NCI-H1417 (cell line): ENCODE data around the gene TCF12.
"Not testable (repeated sequence)": the region's sequence is repeated elsewhere in the genome, so short reads cannot be mapped to it uniquely, and the experiment has no call there.

ENCODE experiments used
- DNase-seq, 3 experiments: peaks; one replicate each; lab custom pipeline; 2025; lab: John Stamatoyannopoulos, UW

The TCF12 gene

DNA sequence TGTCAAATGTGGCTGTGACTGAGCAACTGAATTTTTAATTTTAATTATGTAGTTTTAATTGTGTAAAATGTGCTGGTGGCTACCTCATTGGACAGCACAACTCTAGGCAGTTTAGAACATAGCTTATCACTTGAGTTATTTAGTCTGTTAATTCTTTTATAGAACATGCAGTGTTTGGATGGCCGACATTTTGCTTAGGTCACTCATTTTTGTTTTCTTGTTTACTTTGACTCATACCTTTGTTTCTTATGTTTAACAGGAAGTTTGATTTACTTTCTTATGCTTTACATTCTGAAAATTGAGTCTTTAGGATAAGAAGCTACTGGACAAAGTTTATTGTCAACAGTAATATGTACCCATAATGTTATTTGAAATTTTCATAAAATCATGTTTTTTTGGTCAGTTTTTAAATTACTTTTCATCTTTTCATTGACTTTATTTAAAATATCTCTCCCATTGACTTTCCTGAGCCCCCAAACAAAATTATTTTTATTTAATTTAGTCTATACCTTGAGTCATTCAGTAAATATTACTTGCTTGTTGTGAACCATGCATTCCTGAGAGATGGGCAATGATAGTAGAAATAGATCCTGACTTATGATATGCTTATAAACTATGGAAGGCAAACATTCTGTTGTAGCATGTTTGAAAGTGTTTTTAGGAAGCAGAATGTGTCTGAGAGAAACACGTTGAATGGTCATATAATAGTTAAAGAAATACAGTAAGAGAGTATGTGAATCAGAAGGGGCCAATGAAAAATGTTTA, 60.6 kb downstream of the TCF12 start:
- no peak for DNase-seq

DNA sequence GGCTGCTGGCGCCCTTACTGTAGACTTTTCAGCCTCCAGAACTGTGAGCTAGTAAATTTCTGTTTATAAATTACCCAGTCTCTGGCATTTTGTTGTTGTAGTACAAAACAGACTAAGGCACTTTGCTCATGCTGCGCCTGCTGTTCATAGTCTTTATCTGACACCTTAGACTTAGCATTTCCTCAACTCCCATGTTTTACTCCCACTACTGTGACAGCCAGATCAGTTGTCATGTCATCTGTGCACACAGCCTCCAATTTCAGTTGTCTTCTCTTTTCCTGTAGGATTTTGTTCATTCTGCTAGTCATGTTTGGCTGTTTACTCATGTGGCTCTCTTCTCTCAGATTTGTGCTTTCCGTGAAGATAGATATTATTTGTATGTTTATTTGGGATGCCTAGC, 62.0 kb downstream of the TCF12 start:
- no peak for DNase-seq

DNA sequence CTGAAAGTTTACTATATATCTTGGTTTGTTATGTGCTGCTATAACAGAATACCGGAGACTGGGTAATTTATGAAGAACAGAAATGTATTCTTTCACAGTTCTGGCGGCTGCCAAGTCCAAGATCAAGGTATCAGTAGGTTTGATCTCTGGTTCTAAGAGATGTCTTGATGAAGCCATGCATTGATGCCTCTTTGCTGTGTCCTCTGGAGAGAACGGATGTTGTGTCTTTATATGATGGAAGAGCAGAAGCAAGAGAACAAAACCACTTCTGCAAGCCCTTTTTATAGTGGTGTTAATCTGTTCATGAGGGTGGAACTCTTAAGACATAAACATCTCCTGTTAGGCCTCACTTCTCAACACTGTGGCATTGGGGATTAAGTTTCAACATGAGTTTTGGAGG, 62.7 kb downstream of the TCF12 start:
- no peak for DNase-seq

DNA sequence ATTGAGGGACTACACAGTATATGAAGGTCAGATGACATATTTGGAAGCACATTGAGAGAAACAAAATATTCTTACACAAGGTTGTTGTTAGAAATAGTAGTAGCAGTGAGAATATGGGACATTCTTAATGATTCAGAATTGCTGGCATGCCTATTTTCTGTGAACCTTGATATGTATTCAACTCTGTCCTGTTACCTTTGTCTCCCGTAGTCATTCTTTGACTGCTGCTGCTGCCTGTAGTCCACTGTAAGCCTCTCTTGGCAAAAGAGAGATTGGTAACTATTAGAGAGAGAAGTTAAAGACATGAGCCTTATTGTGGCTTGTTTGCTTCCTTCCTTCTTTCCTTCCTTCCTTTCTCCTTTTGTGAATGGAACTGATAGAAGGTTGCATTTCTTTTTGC, 64.5 kb downstream of the TCF12 start:
- DNase-seq: no peak

DNA sequence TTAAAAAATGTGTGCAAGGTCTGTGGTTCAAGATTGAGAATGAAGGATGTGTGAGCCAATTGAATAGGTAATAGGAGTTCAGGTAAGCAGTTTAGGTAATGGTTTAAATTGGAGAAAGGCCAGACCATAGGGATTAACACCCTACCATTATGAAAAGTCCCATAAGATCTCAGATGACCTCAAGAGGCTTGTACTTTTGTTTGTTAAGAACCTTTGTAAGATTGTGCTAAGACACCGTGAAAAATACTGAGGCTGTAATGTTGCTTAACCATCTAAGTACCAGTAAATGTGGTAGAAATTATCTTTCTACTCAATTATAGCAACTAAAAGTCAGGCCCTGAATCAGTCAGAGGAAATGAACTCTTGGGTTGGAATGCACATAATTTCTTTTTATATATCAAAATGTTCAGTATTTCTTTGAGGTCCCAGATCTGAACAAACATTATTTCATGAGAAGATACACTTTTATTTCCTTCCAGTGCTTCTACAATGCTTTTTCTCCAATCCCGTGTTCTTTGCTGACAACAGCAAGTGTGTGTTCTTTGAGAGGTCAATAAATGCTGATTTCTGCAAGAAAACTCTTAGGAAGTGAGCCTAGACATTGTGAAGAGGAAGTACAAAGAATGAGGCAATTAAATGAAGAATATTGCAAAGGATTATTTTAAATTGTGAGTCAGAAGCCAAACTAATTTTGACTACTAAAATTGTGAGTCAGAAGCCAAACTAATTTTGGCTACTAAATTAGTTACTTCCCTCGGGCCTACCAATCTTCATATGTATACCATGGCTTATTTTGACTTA, 66.4 kb downstream of the TCF12 start:
- no peak for DNase-seq

DNA sequence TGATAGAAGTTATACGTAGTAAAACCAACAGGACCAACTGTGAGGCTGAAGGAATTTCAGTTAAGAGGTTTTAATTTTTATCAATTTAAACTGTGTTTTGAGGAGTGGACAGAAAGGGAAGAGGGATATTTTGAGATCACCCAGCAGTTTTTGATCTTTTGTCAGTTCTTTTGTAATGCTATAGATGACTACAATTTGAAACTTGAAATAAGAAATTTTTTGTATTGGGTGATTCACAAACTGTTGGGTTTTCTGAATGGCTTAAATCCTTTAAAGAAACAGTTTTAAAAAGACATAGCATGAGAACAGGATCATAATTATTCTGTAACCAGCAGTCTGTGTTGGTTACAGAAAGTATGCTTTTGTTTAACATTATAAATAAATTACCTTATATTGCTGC, 67.4 kb downstream of the TCF12 start:
- no peak for DNase-seq

DNA sequence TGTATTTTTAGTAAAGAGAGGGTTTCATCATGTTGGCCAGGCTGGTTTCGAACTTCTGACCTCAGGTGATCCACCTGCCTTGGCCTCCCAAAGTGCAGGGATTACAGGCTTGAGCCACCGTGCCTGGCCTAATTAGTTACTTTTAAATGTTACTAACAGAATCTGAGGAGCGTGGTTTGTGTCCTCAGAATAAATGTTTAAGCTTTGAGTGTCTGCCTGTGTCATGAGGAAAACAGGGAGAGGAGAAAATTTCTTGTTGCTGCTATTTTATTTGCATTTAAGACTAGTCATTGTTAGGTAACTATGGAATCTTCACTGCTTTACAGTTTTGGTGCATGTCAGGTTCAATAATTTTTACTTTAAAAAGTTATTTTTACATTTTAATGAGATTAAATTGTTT, 68.8 kb downstream of the TCF12 start:
- DNase-seq: no peak

DNA sequence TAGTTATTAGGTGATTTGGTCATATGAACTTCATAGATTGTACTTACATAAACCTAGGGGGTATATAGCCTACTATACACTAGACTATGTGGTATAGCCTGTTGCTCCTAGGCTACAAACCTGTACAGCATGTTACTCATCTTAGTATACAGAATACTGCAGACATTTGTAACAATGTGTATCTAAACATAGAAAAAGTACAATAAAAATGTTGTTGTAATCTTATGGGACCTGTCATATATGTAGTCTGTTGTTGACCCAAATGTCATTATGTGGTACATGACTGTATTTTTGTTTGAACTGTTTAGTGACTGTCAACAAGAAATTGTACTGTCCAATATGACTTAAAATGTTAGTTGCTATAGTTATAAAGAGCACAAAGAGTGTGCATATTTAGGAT, 69.8 kb downstream of the TCF12 start:
- DNase-seq: no peak

DNA sequence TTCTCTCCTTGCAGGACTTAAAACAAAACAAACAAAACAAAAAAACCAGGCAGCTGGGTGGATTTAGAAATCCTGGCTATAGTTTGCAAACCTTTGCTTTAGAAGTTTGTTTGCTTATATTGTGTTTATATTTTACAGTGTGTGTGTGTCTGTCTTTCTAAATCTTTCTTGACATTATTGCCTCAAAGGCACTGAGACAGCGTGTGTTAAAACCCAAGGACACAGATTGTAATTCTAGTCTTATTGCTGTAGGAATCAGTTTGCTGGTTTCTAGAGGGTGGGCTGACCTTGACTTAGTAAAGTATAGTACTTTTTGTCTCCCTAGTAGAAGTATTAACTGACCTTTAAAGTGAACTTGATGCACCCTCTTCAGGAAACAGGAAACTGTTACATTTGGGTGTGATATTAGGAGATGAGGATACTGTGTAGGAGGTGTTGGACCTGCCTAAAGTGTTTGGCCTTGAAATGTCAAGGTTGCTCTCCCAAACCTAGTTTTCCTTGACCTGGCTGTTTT, 71.0 kb downstream of the TCF12 start:
- DNase-seq: no peak

DNA sequence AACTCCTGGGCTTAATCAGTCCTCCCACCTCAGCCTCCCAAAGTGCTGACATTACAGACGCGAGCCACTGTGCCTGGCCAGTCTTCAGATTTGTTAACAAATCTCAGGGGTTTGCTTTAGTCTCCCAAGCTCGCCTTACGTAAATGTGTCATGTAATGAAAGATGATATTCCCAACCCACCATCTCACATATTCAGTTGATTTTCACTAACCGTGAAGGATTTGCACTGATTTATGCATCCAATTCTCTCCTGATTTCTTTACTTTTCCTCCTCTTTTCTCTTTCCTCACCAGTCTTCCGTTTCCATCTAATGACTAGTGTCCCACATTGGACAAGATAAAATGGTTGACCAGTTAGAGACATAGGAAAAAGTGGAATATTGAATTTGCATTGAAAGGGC, 72.6 kb downstream of the TCF12 start:
- DNase-seq: no peak

DNA sequence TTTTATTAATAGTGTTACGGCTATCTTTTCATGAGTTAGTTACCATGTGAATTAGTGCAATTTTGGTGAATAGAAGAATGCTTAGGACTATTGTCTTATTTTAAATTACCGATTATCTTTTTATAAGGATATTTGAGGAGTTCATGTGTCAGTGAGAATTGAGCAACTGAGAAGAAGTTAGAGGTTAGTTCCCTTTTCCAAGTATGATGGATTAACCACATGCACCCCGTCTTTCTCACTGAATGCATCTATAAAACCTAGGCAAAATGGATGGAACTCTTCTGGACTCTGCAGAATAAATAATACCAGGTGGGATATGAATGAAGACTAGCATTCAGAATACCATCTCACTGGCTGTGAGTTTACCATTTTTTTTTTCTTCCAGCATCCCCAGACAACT, 74.3 kb downstream of the TCF12 start:
- no peak for DNase-seq

DNA sequence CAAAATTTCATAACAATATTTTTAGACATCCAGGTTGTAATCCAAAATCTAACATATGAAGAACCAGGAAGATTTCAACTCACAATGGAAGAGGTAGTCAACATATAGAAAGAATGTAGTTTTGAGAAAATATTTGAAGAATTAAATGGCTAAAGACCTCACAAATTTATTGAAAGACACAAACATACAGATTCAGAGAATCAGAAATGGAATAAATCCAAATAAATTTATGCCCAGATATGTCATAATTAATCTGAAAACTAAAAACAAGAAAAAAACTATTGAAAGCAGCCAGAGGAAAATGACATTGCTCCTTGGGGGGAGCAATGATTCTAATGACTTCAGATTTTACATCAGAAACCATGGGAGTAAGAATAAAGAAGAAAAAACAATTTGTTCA, 75.8 kb downstream of the TCF12 start:
- no peak for DNase-seq

DNA sequence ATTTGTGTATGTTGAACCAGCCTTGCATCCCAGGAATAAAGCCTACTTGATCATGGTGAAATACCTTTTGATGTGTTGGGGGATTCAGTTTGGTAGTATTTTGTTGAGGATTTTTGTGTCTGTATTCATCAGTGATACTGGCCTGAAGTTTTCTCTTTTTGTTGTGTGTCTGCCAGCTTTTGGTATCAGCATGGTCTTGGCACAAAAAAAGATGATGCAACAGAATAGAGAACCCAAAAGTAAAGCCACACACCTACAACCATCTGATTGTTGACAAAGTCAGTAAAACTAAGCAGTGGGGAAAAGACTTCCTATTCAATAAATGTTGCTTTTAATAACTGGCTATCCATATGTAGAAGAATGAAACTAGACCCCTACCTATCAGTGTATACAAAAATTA, 77.6 kb downstream of the TCF12 start:
- no peak for DNase-seq

DNA sequence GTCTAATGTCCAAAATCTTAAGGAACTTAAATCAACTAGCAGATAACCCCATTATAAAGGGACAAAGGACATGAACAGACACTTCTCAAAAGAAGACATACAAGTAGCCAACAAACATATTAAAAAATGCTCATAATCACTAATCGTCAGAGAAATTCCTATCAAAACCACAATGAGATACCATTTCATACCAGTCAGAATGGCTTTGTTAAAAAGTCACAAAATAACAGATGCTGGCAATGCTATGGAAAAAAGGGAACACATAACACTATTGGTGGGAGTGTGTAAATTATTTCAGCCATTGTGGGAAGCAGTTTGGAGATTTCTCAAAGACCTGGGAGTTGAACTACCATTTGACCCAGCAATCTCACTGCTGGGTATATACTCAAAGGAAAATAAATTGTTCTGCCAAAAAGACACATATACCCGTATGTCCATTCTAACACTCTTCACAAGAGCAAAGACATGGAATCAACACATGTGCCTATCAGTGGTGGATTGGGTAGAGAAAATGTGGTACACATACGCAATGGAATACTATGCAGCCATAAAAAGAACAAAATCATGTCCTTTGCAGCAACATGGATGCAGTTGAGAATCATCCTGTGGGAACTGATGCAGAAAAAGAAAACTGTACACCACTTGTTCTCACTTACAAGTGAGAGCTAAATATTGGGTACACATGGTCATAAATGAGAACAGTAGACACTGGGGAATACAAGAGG, 78.5 kb downstream of the TCF12 start:
- no peak for DNase-seq

DNA sequence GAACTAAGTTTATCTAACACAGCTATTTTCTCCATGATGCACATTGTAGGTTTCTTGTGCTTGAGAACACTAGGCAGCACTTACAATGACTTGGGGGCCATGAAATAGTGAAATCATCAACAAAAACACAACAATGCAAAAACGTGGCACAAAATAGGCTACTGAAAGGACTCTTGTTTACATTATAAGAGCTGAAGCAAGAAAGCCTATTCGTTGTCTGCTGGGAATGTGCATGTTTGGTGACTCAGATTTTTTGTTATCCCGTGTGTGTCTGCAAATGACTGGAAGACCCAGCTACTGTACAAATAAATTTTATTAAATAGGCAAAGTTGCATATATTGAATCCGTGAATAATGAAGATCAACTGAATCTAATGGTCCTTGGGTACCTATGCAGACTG, 85.0 kb downstream of the TCF12 start:
- DNase-seq: no peak

DNA sequence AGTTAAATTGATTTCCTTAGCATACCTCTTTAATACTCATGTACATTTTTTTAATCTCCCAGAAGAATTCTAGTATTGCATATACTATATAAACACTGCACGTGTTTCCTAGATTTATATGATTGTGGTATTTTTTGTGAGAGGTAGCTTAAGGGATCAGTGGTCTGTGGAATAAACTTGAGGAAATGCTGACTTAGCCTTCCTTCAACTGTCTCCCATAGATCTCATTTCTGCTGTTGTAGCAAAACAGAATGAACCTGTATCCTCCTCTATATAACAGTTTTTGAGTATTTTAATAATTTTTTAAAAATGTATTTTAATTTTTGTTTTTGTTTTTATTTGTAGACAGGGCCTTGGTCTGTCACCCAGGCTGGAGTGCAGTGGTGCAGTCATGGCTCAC, 86.8 kb downstream of the TCF12 start:
- DNase-seq: no peak

DNA sequence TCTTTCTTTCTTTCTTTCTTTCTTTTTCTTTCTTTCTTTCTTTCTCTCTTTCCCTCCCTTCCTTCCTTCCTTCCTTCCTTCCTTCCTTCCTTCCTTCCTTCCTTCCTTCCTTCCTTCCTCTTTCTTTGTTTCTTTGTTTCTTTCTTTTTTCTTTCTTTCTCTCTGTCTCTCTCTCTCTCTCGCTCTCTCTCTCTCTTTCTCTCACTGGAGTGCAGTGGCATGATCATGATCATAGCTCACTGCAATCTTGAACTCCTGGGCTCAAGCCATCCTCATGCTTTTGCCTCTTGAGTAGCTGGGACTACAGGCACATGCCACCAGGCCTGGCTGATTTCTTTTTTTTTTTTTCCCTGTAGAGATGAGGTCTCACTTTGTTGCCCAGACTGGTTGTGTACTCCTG, 89.4 kb downstream of the TCF12 start:
- DNase-seq: not testable (repeated sequence)

DNA sequence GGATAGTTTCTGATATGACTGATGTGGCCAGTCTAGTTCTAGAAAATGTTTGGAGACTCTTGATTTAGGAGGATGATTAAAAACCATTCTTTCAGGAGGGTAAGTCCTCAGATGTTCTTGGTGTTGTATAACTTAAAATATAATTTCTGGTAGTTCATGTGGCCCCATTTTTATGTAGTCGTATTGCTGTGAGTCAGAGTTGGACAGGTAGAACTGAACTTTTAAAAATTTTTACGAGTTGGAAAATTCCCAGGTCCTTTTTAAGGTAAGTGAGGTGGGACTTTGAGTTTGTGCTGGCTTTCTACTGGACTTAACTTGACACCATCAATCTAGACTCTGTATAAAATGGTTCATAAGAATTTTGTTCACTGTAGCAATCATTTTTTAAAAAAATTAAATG, 92.3 kb downstream of the TCF12 start:
- no peak for DNase-seq

DNA sequence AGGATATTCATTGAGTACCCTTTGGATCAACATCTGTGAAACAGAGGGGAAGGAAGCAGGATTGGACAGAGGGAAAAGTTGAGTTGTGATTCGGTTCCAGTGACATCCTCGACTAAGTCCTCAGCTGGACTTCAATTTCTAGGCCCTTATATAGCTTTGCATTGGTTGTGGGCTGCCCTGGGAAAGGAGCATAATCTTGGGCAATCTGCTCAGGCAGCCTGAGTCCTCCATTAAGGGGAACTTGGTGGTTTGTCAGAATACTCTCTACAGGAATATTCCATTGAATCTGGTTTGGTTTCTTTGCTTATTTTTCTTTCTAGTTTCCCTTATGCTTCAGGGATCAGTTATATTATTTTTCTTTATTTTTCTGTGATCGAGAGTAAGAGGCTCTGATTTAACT, 94.1 kb downstream of the TCF12 start:
- no peak for DNase-seq

DNA sequence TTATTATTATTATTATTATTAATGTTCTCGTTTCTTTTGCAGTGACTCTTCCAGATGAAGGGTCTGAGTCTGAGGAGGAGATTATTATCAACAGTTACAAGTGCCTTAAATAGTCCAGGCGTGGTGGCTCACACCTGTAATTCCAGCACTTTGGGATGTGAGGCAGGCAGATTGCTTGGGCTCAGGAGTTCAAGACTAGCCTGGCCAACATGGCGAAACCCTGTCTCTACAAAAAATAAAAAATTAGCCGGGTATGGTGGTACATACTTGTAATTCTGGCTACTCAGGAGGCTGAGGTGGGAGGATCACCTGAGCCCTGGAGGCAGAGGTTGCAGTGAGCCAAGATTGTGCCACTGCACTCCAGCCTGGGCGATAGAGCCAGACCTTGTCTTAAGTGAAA, 96.5 kb downstream of the TCF12 start:
- DNase-seq: not testable (repeated sequence)

DNA sequence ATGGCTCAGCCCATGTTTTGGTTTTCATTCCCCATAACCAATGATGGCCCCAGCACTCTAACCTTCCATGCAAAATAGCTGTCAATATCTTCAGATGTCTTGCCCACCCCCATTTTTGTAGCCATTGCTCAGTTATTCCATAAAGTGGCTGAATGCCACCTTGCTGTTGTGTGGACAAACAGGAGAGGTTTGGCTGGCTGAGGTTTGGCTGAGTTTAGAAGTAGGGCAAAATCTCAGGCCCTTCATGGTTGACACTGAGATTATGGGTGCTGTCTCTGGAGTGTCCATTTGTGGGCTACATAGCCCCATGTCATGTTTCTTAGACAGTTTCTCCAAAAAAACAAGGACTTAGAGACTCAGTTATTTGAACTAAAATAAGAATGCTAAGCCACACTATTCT, 96.9 kb downstream of the TCF12 start:
- no peak for DNase-seq

DNA sequence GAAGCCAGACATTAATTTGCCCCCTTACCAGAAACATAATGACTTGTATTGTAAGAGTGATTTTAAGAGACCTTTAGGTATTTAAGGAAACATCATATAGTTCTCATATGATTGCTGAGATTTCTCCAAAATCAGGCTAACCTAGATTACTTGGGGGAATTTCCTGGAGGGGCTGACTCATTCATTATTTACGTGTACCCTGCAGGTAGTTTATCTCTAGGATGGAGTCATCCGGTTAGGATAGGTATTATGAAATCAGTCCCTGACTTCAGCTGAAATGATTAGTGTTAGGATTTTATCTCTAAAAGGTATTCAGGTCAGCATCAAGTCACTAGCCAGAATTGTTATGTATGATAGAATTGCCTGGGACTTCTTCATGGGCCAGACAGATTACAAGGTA, 97.5 kb downstream of the TCF12 start:
- no peak for DNase-seq

DNA sequence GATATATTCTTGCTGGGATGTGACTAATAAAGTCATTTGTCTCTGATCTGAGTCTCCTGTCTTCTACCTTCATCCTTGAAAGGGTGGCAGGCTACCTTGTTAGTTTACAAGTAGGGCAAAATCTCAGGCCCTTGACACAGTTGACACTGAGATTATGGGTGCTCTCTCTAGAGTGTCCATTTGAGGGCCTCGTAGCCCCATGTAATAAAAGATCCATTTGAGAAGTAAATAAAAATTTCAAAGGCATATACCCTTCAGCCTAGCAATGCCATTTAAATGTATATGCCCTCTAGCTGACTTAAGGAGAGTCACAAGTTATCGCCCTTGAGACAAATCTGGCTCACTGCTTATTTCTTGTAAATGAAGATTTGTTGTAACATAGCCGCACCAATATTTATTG, 98.6 kb downstream of the TCF12 start:
- DNase-seq: peak in 2 of 3 experiments; percentile 13 to 65
